ENCODE results near the gene ABR. TPM values are rescaled to one million over a fixed set of nuclear protein-coding genes. Genes with fewer than 3 reads are reported as not detected.

Gene ABR
- total and polyA plus RNA-seq, 9 donors: 25.0 to 94.6 (median 60.2) TPM

DNA sequence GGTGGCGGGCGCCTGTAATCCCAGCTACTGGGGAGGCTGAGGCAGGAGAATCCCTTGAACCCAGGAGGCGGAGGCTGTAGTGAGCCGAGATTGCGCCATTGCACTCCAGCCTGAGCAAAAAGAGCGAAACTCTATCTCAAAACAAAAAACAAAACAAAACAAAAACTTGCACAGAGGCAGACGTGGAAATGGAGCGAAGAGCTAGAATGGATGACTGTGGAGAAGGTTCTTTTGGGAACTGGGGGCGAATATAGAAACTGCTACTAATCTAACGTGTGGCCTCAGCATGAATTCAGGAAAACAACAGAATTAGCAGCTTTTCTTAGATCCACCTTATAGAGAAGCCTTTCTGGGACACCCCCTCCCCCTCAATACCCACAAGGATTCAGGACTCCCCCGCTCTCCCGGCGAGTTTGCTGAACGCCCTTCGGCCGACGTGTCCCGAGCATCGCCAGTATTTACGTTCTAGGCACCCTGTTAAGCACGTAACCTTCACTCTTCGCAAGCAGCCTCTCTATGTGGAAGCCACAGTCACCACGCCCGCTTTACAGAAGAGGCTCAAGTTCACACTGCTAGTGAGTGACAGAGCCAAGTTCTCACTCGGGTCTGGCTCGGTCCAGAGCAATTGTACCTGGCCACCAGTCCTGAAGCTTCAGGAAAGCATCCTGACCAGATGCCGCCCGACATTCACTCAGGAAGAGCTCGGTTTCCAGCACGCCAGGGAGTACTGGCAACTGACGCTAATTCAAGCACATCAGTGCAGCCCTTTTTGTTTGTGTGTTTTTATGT, 13.3 kb upstream of the ABR start:
- Histone ChIP-seq H3K27ac (no peak overlapping the region), H3K9me3 (no peaks in the 10 kb centered on the region), H3K4me3 (no peak overlapping the region), H3K4me1 (ENCODE audit: insufficient read depth) (peaks cover 7% of the 10 kb centered on the region), H3K36me3 (no peaks in the 10 kb centered on the region), H3K27me3 (no peaks in the 10 kb centered on the region)
- intact Hi-C loops (cut with DNase I): loop anchor here in 1 of 4 donors (5.0 kb wide), 1 partner anchor 274 kb away; no protein-coding TSS in a partner anchor
- WGBS, 3 donors: 24 to 66% (median 62%) methylated on average over 31 of the region's 31 CpGs
- TF ChIP-seq, protein P1, sequence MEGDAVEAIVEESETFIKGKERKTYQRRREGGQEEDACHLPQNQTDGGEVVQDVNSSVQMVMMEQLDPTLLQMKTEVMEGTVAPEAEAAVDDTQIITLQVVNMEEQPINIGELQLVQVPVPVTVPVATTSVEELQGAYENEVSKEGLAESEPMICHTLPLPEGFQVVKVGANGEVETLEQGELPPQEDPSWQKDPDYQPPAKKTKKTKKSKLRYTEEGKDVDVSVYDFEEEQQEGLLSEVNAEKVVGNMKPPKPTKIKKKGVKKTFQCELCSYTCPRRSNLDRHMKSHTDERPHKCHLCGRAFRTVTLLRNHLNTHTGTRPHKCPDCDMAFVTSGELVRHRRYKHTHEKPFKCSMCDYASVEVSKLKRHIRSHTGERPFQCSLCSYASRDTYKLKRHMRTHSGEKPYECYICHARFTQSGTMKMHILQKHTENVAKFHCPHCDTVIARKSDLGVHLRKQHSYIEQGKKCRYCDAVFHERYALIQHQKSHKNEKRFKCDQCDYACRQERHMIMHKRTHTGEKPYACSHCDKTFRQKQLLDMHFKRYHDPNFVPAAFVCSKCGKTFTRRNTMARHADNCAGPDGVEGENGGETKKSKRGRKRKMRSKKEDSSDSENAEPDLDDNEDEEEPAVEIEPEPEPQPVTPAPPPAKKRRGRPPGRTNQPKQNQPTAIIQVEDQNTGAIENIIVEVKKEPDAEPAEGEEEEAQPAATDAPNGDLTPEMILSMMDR (IDR thresholded peaks at IDR 0.05): no peak
- TF ChIP-seq POLR2A (IDR thresholded peaks at IDR 0.05) (no peak), EP300 (IDR thresholded peaks at IDR 0.05) (no peak)
- DNase-seq: no peak

DNA sequence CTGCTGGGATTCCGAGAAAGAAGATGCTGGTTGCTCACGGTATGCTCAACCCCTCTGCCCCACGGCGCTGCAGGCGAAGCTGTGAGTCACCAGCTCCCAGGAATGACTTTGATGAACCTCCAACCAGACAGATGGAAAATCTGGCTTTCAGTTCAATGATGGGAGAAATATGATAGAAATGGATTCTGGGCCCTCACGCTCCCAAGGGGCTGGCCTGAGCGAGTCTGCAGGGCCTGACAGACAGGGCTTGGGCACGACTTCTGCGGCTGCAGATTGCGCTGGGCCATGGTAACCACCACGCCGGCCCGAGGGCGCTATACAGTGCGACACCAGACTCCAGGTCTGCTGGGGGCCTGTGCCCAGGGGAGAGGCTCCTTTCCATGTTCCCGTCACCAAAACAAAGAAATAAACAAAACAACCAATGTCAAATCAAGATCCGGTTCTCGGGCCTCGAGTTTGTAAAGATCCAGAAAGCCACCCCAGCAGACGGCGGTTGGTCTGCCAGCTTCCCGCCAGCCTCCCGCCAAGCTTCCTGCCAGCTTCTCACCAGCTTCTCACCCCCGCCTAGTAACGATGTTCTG, 11.1 kb upstream of the ABR start:
- Histone ChIP-seq H3K36me3 (no peaks in the 10 kb centered on the region), H3K4me1 (ENCODE audit: insufficient read depth) (peaks cover 9% of the 10 kb centered on the region), H3K4me3 (no peak overlapping the region), H3K27me3 (no peaks in the 10 kb centered on the region), H3K9me3 (no peaks in the 10 kb centered on the region), H3K27ac (no peak overlapping the region)
- WGBS, 3 donors: 87 to 88% (median 87%) methylated on average over 25 of the region's 25 CpGs
- DNase-seq: no peak
- TF ChIP-seq, protein P1 (IDR thresholded peaks at IDR 0.05): no peak
- TF ChIP-seq EP300 (IDR thresholded peaks at IDR 0.05) (no peak), POLR2A (IDR thresholded peaks at IDR 0.05) (no peak)
- intact Hi-C loops (cut with DNase I): loop anchor here in 1 of 4 donors (5.0 kb wide), 1 partner anchor 276 kb away; no protein-coding TSS in a partner anchor

DNA sequence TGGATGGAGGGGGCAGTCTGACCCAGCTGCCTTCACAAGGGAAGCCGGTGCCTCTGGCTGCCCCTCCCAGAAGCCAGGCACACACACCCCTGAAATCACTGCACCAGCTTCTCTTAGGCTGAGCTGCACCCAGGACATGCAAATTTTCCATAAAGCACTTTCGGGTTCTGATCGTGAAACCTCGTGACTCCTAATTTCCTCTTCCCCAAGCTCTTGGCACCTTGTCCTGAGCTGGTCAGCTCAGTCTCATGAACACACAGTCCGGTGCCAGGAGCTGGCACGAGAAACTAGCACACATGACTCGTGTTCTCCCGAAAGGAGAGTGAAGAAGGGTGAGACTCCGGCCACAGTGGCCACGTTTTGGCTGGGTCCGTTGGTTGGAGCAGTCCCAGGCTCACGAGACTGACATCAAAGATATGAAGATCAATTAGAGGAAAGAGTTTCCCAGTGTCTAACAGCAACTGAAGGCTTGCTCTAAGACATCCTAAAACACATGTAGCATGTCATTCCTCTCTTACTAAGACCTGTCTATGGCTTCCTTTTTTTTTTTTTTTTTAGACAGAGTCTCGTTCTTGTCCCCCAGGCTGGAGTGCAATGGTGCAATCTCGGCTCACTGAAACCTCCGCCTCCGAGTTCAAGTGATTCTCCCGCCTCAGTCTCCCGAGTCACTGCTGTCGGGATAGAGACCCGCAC, 9.2 kb upstream of the ABR start:
- H3K27ac ChIP-seq: peak overlapping the region in 1 of 2 donors; percentile 40
- H3K27me3 ChIP-seq: no peaks in the 10 kb centered on the region
- no peak for TF ChIP-seq POLR2A (IDR thresholded peaks at IDR 0.05)
- no peak for TF ChIP-seq EP300 (IDR thresholded peaks at IDR 0.05)
- no peaks in the 10 kb centered on the region for H3K36me3 ChIP-seq
- peaks cover 9% of the 10 kb centered on the region for H3K4me1 ChIP-seq (ENCODE audit: insufficient read depth)
- peak; percentile 75 to 86 (median 79) for DNase-seq
- intact Hi-C loops (cut with DNase I): loop anchor here in 2 of 4 donors (5.0 kb wide), 1 partner anchor 67 kb away; no protein-coding TSS in a partner anchor
- WGBS, 3 donors: 29 to 33% (median 31%) methylated on average over 20 of the region's 20 CpGs
- H3K9me3 ChIP-seq: no peaks in the 10 kb centered on the region
- H3K4me3 ChIP-seq: no peak overlapping the region

DNA sequence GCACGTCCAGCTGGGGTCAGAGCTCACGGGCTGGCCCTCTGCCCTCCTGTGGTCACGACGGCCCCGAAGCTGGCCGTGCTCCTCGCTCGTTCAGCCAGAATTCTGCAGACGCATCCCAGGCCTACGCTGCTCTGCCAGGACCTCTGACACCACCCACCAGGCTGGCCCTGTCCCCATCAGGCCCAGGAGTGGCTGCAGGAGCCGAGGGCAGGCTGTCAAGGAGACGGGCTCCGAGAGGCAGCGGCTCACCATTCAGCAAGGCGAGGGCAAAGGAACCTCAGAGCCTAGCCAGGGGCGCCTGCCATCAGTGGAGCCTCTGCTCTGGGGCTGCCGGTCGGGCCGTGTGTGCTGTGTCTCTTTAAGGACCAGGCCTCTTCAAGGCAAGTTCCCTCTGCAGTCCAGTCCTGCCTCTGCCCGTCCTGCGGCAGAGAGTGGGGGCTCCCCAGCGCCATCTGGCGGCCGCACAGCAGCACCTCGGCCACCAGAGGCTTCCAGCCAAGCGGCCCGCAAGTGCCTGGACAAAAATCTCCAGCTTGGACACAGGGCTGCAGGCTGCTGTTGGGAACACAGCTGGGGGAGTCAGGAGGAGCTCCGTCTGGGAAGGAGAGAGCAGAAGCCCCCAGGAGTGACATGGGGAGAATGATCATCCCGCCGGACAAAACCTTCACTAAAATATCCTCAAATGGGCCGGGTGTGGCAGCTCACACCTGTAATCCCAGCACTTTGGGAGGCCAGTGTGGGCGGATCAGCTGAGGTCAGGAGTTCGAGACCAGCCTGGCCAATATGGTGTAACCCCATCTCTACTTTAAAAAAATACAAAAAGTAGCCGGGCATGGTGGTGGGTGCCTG, 7.4 kb upstream of the ABR start:
- Histone ChIP-seq H3K4me3 (no peak overlapping the region), H3K36me3 (no peaks in the 10 kb centered on the region), H3K4me1 (ENCODE audit: insufficient read depth) (peaks cover 5% of the 10 kb centered on the region), H3K9me3 (no peaks in the 10 kb centered on the region), H3K27ac (peak overlapping the region; percentile 16 to 26), H3K27me3 (no peaks in the 10 kb centered on the region)
- 16 to 18% (median 17%) methylated on average over 33 to 34 of the region's 34 CpGs for WGBS, 3 donors
- intact Hi-C loops (cut with DNase I): loop anchor here (2.0 to 5.0 kb wide), 2 partner anchors 64 to 65 kb away; no protein-coding TSS in a partner anchor
- no peak for TF ChIP-seq POLR2A (IDR thresholded peaks at IDR 0.05)
- no peak for TF ChIP-seq EP300 (IDR thresholded peaks at IDR 0.05)
- TF ChIP-seq, protein P1 (IDR thresholded peaks at IDR 0.05): peak; percentile 94 to 99 (median 99)
- peak; percentile 83 to 91 (median 88) for DNase-seq
